B cell (primary cell): ENCODE data around the gene ZFPM1.

Source experiments
- CTCF ChIP-seq: fragments of 200-600 bp; IDR thresholded peaks from one replicate; pipeline ENCODE4 v1.8.0; 2022; ENCODE audit warnings: antibody characterized with exemption, mild to moderate bottlenecking
- EZH2 ChIP-seq: IDR thresholded peaks from 2 replicates; pipeline ENCODE4 v1.6.1; 2012; ENCODE audit warnings: borderline replicate concordance, low read depth, mild to moderate bottlenecking, moderate library complexity, low read length; ENCODE audit not compliant: insufficient read depth, poor library complexity, severe bottlenecking

GRCh38 chr16:88428156-88428555, 24.9 kb upstream of the ZFPM1 start:
- TF ChIP-seq CTCF (no peak), EZH2 (no peak)
